HCT116 (cell line): ENCODE data around the gene PARVA. TPM values are rescaled to one million over a fixed set of nuclear protein-coding genes. Genes with fewer than 3 reads are reported as not detected.

ENCODE experiments used
- ATAC-seq: fragments of 200-7000 bp; cut with Tn5 transposase; 2 replicates; pipeline ENCODE4 v1.9.1; 2020; ENCODE audit warnings: mild to moderate bottlenecking, moderate library complexity
- BruUV-seq: library from RNA; stranded (reverse); fragments of 400-500 nt; replicated peaks from 2 replicates; lab custom pipeline; 2021; lab: Mats Ljungman, UMichigan
- CTCF ChIA-PET: fragments of 300-600 bp; sonication (Branson Sonifier 250); formaldehyde crosslinking; loops from one replicate; lab custom pipeline; 2021; ENCODE audit warnings: antibody characterized with exemption; lab: Charles Lee
- POLR2A ChIA-PET: fragments of 300-600, 350-600 bp; sonication (Branson Sonifier 250); formaldehyde crosslinking; loops from one replicate; lab custom pipeline; 2021; ENCODE audit warnings: antibody characterized with exemption; lab: Charles Lee
- RAD21 ChIA-PET, 2 experiments: fragments of 300-600 bp; sonication (Branson Sonifier 250); formaldehyde crosslinking; loops; one replicate each; lab custom pipeline; 2023; ENCODE audit warnings: low total read pairs in 2 of 2; ENCODE audit not compliant: uncharacterized antibody in 2 of 2, unreplicated experiment in 2 of 2, low non-redundant PET in 1 of 2; lab: Charles Lee
- DNase-seq: peaks from one replicate; pipeline ENCODE4 v3.0.0-alpha.2; 2010; ENCODE audit warnings: low read depth, low spot score
- H2AFZ ChIP-seq: fragments of 200-600 bp; shearing (Covaris generic), sonication (generic); 2 replicates; pipeline ENCODE4 v1.6.1; 2017; ENCODE audit warnings: low read depth, mixed run types, mixed read lengths, antibody characterized with exemption, low read length; ENCODE audit not compliant: poor library complexity, severe bottlenecking
- H3K27ac ChIP-seq: 2 replicates; pipeline ENCODE4 v1.5.1; 2012; ENCODE audit warnings: low read depth, low read length
- H3K27me3 ChIP-seq: fragments of 200-600 bp; sonication (generic); 2 replicates; pipeline ENCODE4 v1.6.1; 2016; ENCODE audit warnings: mixed run types, low read length, mixed read lengths; ENCODE audit not compliant: insufficient read depth
- H3K36me3 ChIP-seq, 2 experiments: fragments of 200-500 bp in 1 of 2; fragments of 200-600 bp in 1 of 2; sonication (Bioruptor generic) in 1 of 2; sonication (generic) in 1 of 2; 2 replicates each; pipeline versions ENCODE4 v1.5.1 to v1.6.1; 2014 to 2016; ENCODE audit warnings: low read length in 2 of 2, inconsistent platforms in 1 of 2, mixed read lengths in 1 of 2, mixed run types in 1 of 2; ENCODE audit not compliant: insufficient read depth in 2 of 2, control insufficient read depth in 1 of 2
- H3K4me1 ChIP-seq, 2 experiments: fragments of 200-600 bp in 1 of 2; sonication (generic) in 1 of 2; 2 replicates each; pipeline versions ENCODE4 v1.5.1 to v1.6.1; 2012 to 2017; ENCODE audit warnings: low read length in 2 of 2, inconsistent platforms in 1 of 2, mild to moderate bottlenecking in 1 of 2, mixed read lengths in 1 of 2, mixed run types in 1 of 2, moderate library complexity in 1 of 2; ENCODE audit not compliant: insufficient read depth in 2 of 2, control insufficient read depth in 1 of 2
- H3K4me2 ChIP-seq: fragments of 200-600 bp; sonication (generic); 2 replicates; pipeline ENCODE4 v1.6.1; 2017; ENCODE audit warnings: mixed run types, low read length, mixed read lengths
- H3K4me3 ChIP-seq, 2 experiments: fragments of 200-600 bp in 1 of 2; sonication (generic) in 1 of 2; replicated peaks in 1 of 2; 2 replicates each; pipeline ENCODE4 v1.5.1; 2011 to 2016; ENCODE audit warnings: low read length in 2 of 2, control low read depth in 1 of 2, low read depth in 1 of 2, mild to moderate bottlenecking in 1 of 2, mixed read lengths in 1 of 2, mixed run types in 1 of 2
- H3K79me2 ChIP-seq: fragments of 200-600 bp; sonication (generic); 2 replicates; pipeline ENCODE4 v1.6.1; 2017; ENCODE audit warnings: mild to moderate bottlenecking, mixed run types, low read length, moderate library complexity, mixed read lengths; ENCODE audit not compliant: insufficient read depth
- H3K9ac ChIP-seq: fragments of 200-600 bp; sonication (generic); 2 replicates; pipeline ENCODE4 v1.6.1; 2016; ENCODE audit warnings: low read length, mixed read lengths
- H3K9me2 ChIP-seq: fragments of 200-600 bp; sonication (generic), shearing (Covaris generic); 2 replicates; pipeline ENCODE4 v1.6.1; 2017; ENCODE audit warnings: mixed run types, mild to moderate bottlenecking, moderate library complexity; ENCODE audit not compliant: insufficient read depth
- H3K9me3 ChIP-seq, 2 experiments: fragments of 200-500 bp in 1 of 2; fragments of 200-600 bp in 1 of 2; sonication (Bioruptor generic) in 1 of 2; sonication (generic) in 1 of 2; 2 replicates each; pipeline ENCODE4 v1.6.1; 2014 to 2017; ENCODE audit warnings: low read length in 2 of 2, mixed read lengths in 2 of 2, inconsistent platforms in 1 of 2, low read depth in 1 of 2, mild to moderate bottlenecking in 1 of 2, mixed run types in 1 of 2, moderate library complexity in 1 of 2; ENCODE audit not compliant: control insufficient read depth in 1 of 2, insufficient read depth in 1 of 2
- H4K20me1 ChIP-seq: fragments of 200-600 bp; sonication (generic), shearing (Covaris generic); 2 replicates; pipeline ENCODE4 v1.6.1; 2017; ENCODE audit warnings: mixed run types, mild to moderate bottlenecking, moderate library complexity; ENCODE audit not compliant: insufficient read depth
- CTCF ChIP-seq, 3 experiments: fragments of 200-600 bp in 1 of 3; sonication (generic) in 1 of 3; IDR thresholded peaks in 2 of 3; conservative IDR thresholded peaks in 1 of 3; 2 replicates each; pipeline ENCODE4 v1.5.1; 2012 to 2017; ENCODE audit warnings: low read depth in 2 of 3, low read length in 2 of 3, antibody characterized with exemption in 1 of 3, borderline replicate concordance in 1 of 3, control low read depth in 1 of 3, mild to moderate bottlenecking in 1 of 3, mixed read lengths in 1 of 3, mixed run types in 1 of 3, moderate library complexity in 1 of 3; ENCODE audit not compliant: insufficient read depth in 1 of 3
- ELF1 ChIP-seq: IDR thresholded peaks from 2 replicates; pipeline ENCODE4 v1.6.1; 2012; ENCODE audit warnings: low read depth, borderline replicate concordance
- EZH2phosphoT487 ChIP-seq: fragments of 200-600 bp; IDR thresholded peaks from 2 replicates; pipeline ENCODE4 v1.6.1; 2018; ENCODE audit warnings: antibody characterized with exemption, borderline replicate concordance
- JUND ChIP-seq: IDR thresholded peaks from 2 replicates; pipeline ENCODE4 v1.6.1; 2012
- POLR2A ChIP-seq: IDR thresholded peaks from 2 replicates; pipeline ENCODE4 v1.7.0; 2011; ENCODE audit warnings: borderline replicate concordance; ENCODE audit not compliant: insufficient read depth, insufficient read length; ENCODE audit errors: extremely low read depth
- RAD21 ChIP-seq: IDR thresholded peaks from 2 replicates; pipeline ENCODE4 v1.6.1; 2012; ENCODE audit warnings: low read depth, mild to moderate bottlenecking
- SIN3A ChIP-seq: IDR thresholded peaks from 2 replicates; pipeline ENCODE4 v1.6.1; 2012; ENCODE audit warnings: low read depth
- SRF ChIP-seq: IDR thresholded peaks from 2 replicates; pipeline ENCODE4 v1.6.1; 2012; ENCODE audit warnings: low read depth
- TCF7L2 ChIP-seq: IDR thresholded peaks from 2 replicates; pipeline ENCODE4 v1.7.0; 2011; ENCODE audit warnings: borderline replicate concordance, inconsistent platforms; ENCODE audit not compliant: insufficient read depth, insufficient read length; ENCODE audit errors: extremely low read depth
- YY1 ChIP-seq: IDR thresholded peaks from 2 replicates; pipeline ENCODE4 v1.6.1; 2011; ENCODE audit warnings: low read length, low read depth, moderate library complexity, mild to moderate bottlenecking; ENCODE audit not compliant: insufficient replicate concordance; ENCODE audit errors: extremely low read depth
- ZFX ChIP-seq: fragments of 450-650 bp; IDR thresholded peaks from 2 replicates; pipeline ENCODE4 v1.6.1; 2017
- ZNF274 ChIP-seq: fragments of 200-500 bp; sonication (Bioruptor generic); IDR thresholded peaks from 2 replicates; pipeline ENCODE4 v1.6.1; 2014; ENCODE audit warnings: mild to moderate bottlenecking, low read depth, low read length, inconsistent platforms
- intact Hi-C: fragments of 100-400 bp; cut with micrococcal nuclease; formaldehyde crosslinking; loops from 2 replicates; pipeline ENCODE4 v1.10.0; 2022
- total RNA-seq: library from RNA; stranded (reverse); gene quantifications from one replicate; pipeline ENCODE4 v1.2.1, GENCODE V29; 2021; ENCODE audit not compliant: unreplicated experiment
- TF ChIP-seq, protein P1 (sequence below): IDR thresholded peaks from 2 replicates; pipeline ENCODE4 v1.6.1; 2012
- TF ChIP-seq, protein P2 (sequence below): IDR thresholded peaks from 2 replicates; pipeline ENCODE4 v1.6.1; 2012

Gene PARVA
- total RNA-seq, 1 experiment from 2014 or later, result 18.4 TPM

DNA sequence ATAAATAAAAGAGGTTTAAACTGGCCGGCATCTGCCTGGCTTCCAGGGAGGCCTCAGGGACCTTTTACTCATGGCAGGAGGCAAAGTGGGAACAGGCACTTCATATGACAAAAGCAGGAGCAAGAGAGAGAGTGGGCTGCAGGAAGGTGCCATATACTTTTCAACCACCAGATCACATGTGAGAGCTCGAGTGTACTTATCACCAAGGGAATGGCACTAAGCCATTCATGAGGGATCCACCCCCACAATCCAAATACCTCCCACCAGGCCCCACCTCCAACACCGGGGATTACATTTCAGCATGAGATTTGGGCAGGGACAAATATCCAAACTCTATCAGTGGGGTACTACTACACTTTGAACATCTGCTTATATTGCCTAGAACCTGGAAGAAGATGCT lies 126.5 kb downstream of the PARVA start:
- TF ChIP-seq CTCF (IDR thresholded peaks at IDR 0.05 in 2 of 3, conservative IDR thresholded peaks at IDR 0.05 in 1 of 3; ENCODE audit: borderline replicate concordance in 1 of 3, insufficient read depth in 1 of 3, low read depth in 2 of 3, low read length in 2 of 3), result 0 out of 6 replicates have a peak, but pooled peaks of 1 of the 3 experiments have one; percentile 10
- no peak for TF ChIP-seq ZFX
- no peak for TF ChIP-seq EZH2phosphoT487
- no peaks in the 10 kb centered on the region for H3K9me3 ChIP-seq
- H3K27ac ChIP-seq, result no peak overlapping the region
- ATAC-seq (no peak; the same call in 1 of the 2 replicates), DNase-seq (no peak)
- RAD21 ChIA-PET, result no interaction called here
- POLR2A ChIA-PET, result no interaction called here
- no peaks in the 10 kb centered on the region for H4K20me1 ChIP-seq
- H3K9ac ChIP-seq, result no peak overlapping the region
- no peaks in the 10 kb centered on the region for H3K79me2 ChIP-seq
- H2AFZ ChIP-seq, result no peak overlapping the region
- H3K4me3 ChIP-seq, result no peak overlapping the region
- H3K4me2 ChIP-seq, result no peak overlapping the region
- H3K36me3 ChIP-seq, result no peaks in the 10 kb centered on the region
- no peaks in the 10 kb centered on the region for H3K27me3 ChIP-seq
- CTCF ChIA-PET, result no interaction called here
- no TSS peak for BruUV-seq
- intact Hi-C loops, result no loop called here
- H3K9me2 ChIP-seq, result no peaks in the 10 kb centered on the region
- H3K4me1 ChIP-seq, result no peaks in the 10 kb centered on the region

DNA sequence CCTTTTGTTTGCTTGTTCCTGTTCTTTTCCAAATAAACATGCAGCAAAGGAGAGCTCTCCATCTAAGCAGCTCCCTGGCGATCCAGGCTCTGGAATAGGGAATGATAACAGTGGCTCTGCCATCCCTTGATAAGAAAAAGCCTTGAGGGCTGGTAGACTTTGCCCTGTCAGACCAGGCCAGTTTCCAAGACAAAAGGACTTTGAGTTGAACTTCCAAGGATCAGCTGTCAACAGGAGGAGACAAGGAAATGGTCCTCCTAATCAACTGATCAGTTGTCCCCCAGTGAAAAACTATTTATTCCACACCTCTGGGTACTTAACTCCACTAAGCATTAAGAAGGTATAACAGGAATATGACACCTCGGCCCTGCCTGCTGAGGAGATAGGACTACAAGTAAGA lies 127.8 kb downstream of the PARVA start:
- no TSS peak for BruUV-seq
- RAD21 ChIA-PET, result no interaction called here
- CTCF ChIA-PET, result no interaction called here

More for the DNA sequence above, 127.8 kb downstream of the PARVA start:
- Histone ChIP-seq H3K27ac (no peak overlapping the region), H3K9me3 (no peaks in the 10 kb centered on the region), H3K9me2 (no peaks in the 10 kb centered on the region), H3K4me1 (peaks cover 0 to 6% of the 10 kb centered on the region in 2 experiments; a peak in 1 of 4 replicates), H3K36me3 (no peaks in the 10 kb centered on the region), H4K20me1 (no peaks in the 10 kb centered on the region), H3K79me2 (no peaks in the 10 kb centered on the region), H3K4me3 (no peak overlapping the region), H3K27me3 (no peaks in the 10 kb centered on the region), H2AFZ (no peak overlapping the region), H3K9ac (no peak overlapping the region), H3K4me2 (no peak overlapping the region)
- TF ChIP-seq, protein P1, sequence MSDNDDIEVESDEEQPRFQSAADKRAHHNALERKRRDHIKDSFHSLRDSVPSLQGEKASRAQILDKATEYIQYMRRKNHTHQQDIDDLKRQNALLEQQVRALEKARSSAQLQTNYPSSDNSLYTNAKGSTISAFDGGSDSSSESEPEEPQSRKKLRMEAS, result no peak
- TF ChIP-seq EZH2phosphoT487 (no peak), YY1 (no peak), SIN3A (no peak), POLR2A (no peak), SRF (no peak), RAD21 (no peak), TCF7L2 (no peak), ELF1 (no peak), CTCF (IDR thresholded peaks at IDR 0.05 in 2 of 3, conservative IDR thresholded peaks at IDR 0.05 in 1 of 3; ENCODE audit: borderline replicate concordance in 1 of 3, insufficient read depth in 1 of 3, low read depth in 2 of 3, low read length in 2 of 3) (no peak), JUND (no peak), ZNF274 (no peak)
- TF ChIP-seq, protein P2, sequence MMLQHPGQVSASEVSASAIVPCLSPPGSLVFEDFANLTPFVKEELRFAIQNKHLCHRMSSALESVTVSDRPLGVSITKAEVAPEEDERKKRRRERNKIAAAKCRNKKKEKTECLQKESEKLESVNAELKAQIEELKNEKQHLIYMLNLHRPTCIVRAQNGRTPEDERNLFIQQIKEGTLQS, result no peak
- intact Hi-C loops, result no loop called here
- ATAC-seq, result no peak
- no peak for DNase-seq
- POLR2A ChIA-PET, result no interaction called here
